ENCODE measurements around the gene WDR27.

WDR27 gene

DNA sequence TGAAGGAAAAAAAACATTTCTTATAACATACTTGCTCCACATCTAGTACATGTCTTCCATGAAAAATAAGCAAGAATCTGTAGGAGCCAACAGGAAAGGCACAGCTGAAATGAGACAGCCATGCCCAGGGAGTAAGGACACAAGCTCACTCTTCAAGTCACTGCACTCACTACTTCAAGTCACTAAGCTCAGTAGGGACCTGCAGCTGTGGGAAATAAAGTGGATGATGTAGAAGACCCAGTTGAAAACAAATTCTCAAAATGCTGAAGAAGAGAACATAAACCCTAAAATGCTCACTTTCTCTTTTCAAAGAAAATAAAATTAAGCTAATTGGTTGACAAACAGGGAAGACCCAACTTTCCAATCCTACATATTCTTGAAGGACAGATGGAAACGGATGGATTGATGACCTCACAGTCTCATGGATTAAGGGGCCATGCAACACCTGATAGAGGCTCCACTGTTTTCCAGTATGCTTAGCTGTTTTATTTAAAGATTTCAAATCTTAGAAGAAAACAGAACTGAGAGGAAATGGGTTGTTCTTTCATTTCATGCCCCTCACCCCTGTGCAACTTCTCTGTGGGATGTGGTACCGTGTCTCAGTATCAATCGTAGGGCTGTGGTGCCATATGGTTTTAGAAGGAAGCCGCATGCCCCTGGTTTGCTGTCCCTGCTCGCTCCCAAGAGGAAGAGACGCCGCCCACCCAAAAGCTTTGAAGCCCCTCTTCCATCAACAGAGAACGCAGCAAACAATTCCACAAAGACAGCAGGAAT, 133.3 kb downstream of the WDR27 start:
- H3K27ac ChIP-seq = no peak overlapping the region
- H3K4me3 ChIP-seq = no peak overlapping the region
- DNase-seq (ENCODE audit: low spot score) = no peak
- TF ChIP-seq, protein P1, sequence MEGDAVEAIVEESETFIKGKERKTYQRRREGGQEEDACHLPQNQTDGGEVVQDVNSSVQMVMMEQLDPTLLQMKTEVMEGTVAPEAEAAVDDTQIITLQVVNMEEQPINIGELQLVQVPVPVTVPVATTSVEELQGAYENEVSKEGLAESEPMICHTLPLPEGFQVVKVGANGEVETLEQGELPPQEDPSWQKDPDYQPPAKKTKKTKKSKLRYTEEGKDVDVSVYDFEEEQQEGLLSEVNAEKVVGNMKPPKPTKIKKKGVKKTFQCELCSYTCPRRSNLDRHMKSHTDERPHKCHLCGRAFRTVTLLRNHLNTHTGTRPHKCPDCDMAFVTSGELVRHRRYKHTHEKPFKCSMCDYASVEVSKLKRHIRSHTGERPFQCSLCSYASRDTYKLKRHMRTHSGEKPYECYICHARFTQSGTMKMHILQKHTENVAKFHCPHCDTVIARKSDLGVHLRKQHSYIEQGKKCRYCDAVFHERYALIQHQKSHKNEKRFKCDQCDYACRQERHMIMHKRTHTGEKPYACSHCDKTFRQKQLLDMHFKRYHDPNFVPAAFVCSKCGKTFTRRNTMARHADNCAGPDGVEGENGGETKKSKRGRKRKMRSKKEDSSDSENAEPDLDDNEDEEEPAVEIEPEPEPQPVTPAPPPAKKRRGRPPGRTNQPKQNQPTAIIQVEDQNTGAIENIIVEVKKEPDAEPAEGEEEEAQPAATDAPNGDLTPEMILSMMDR (IDR thresholded peaks at IDR 0.05) = no peak

DNA sequence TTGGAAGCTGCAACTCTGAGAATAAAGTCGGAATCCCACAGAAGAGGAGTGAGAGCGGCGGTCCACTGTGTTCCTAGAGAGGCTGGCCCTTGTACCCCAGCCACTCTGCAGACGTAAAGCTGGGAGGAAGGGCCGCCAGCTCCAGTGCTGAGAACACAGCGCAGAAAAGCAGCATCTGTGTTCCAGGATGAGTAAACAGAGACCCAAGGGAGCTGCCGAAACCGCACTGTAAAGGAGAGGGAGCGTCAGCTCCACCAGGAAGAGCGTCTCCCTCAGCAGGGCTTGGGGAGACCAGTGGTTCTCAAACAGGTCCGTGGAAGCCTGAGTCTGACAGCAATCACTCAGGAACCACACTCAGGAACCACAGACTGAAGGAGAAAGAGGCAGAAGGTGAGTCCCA, 134.0 kb downstream of the WDR27 start:
- DNase-seq (ENCODE audit: low spot score) = no peak
- Histone ChIP-seq H3K27ac (no peak overlapping the region), H3K4me3 (no peak overlapping the region)
- TF ChIP-seq, protein P1 (IDR thresholded peaks at IDR 0.05) = no peak

DNA sequence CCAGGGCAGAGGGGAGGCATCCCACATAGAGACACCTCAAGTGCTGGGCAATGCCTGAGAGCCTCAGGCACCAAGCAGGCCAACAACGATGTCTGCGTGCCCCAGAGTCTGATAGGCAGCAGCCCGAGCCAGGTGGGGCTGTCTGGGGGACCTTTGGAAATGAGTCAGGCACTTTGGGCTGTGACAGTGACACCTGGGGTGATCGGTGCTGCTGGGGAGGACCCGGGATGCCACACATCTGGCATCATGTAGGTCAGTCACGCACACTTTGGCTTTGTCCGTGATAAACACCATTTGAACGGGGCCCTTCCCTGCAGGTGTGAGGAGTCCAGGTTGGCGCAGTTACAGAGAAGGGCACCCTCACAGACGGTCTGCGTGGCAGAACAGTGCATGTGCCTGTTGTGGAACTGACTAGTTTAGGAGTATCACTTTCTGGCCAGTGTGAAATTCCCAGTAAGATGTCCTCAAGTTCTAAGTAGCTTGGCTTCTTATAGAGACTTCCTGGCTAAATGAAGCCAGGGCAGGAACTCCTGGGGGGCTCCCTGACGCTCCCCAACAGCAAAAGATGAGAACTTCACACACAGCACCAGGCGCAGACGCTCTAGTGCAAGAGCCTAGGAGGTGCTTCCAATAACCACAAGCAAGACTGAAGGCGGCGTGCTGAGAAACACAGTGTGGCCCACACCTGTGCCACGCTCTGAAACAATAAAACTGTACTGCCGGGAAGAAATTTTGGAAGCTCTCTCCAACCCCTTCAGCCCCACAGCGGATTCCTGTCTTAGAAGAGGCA, 134.7 kb downstream of the WDR27 start:
- Histone ChIP-seq H3K4me3 (no peak overlapping the region), H3K27ac (no peak overlapping the region)
- no peak for DNase-seq (ENCODE audit: low spot score)
- TF ChIP-seq, protein P1 (IDR thresholded peaks at IDR 0.05) = no peak

GRCh38 chr6:169566319-169566718, 135.5 kb downstream of the WDR27 start:
- no peak for DNase-seq (ENCODE audit: low spot score)
- Histone ChIP-seq H3K4me3 (no peak overlapping the region), H3K27ac (no peak overlapping the region)
- TF ChIP-seq, protein P1 (IDR thresholded peaks at IDR 0.05) = no peak

GRCh38 chr6:169564453-169565240, 137.2 kb downstream of the WDR27 start:
- Histone ChIP-seq H3K4me3 (no peak overlapping the region), H3K27ac (no peak overlapping the region)
- TF ChIP-seq, protein P1 (IDR thresholded peaks at IDR 0.05) = no peak
- DNase-seq (ENCODE audit: low spot score) = no peak

DNA sequence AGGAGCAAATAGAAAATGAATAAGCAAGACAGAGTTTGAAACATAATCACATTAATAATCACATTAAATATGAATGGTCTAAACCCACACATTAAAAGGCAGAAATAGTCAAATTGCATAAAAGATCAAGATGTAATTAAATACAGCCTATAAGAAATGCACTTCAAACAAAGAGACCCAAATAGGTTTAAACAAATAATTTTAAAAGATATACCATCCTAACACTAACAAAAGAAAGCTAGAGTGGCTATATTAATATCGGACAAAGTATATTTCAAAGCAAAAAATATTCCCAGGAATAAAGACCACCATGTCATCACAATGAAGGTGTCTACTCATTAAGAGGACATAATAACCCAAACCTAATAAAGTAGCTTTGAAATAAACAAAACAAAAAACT, 140.2 kb downstream of the WDR27 start:
- Histone ChIP-seq H3K27ac (no peak overlapping the region), H3K4me3 (no peak overlapping the region)
- no peak for DNase-seq (ENCODE audit: low spot score)
- TF ChIP-seq, protein P1 (IDR thresholded peaks at IDR 0.05) = no peak
